Stimulated activated CD8-positive, alpha-beta memory T cell treated with anti-CD3 and anti-CD28 coated beads, Interleukin-12 subunit alpha, Interleukin-12 subunit beta, amount 100 ng/mL, for 1 hour (primary cell): Measurements from ENCODE around the gene HEYL.
"Not testable (repeated sequence)": the region's sequence is repeated elsewhere in the genome, so short reads cannot be mapped to it uniquely, and the experiment has no call there.

Source experiments
- DNase-seq: peaks from one replicate; pipeline ENCODE4 v3.0.0-alpha.2; 2020; ENCODE audit warnings: low read depth

The HEYL gene

GRCh38 chr1:39603677-39604076, 35.8 kb downstream of the HEYL start:
- not testable (repeated sequence) for DNase-seq

GRCh38 chr1:39601667-39602255, 37.7 kb downstream of the HEYL start:
- not testable (repeated sequence) for DNase-seq

- DNase-seq: no peak
These were observed 43.3 kb downstream of the HEYL start for GRCh38 chr1:39596163-39596562.

GRCh38 chr1:39593386-39593785, 46.1 kb downstream of the HEYL start:
- DNase-seq: no peak

- no peak for DNase-seq
These were observed 47.4 kb downstream of the HEYL start for GRCh38 chr1:39592069-39592468.

GRCh38 chr1:39590546-39590945, 48.9 kb downstream of the HEYL start:
- DNase-seq: no peak

GRCh38 chr1:39585933-39586332, 53.5 kb downstream of the HEYL start:
- no peak for DNase-seq

- DNase-seq: no peak
These were observed 63.3 kb downstream of the HEYL start for GRCh38 chr1:39576016-39576657.

GRCh38 chr1:39575191-39576015, 64.0 kb downstream of the HEYL start:
- no peak for DNase-seq

- DNase-seq: no peak
These were observed 64.8 kb downstream of the HEYL start for GRCh38 chr1:39574646-39575045.
